Astrocyte (in vitro differentiated cells and primary cell): ENCODE measurements around the gene DNAJC7. TPM values are rescaled to one million over a fixed set of nuclear protein-coding genes. Genes with fewer than 3 reads are reported as not detected.

Source experiments
- DNase-seq: peaks from one replicate; pipeline ENCODE4 v3.0.0-alpha.2; 2010; ENCODE audit warnings: low read depth
- FAIRE-seq: peaks from 2 replicates; lab custom pipeline; 2011; peaks lifted over from hg19 to GRCh38; lab: Jason Lieb, UNC
- H2AFZ ChIP-seq: 2 replicates; pipeline ENCODE4 v1.6.0; 2012; ENCODE audit warnings: low read depth, low read length, inconsistent platforms
- H3K27ac ChIP-seq: 2 replicates; pipeline ENCODE4 v1.5.1; 2011; ENCODE audit warnings: low read depth, low read length, inconsistent platforms
- H3K27me3 ChIP-seq: 2 replicates; pipeline ENCODE4 v1.6.0; 2011; ENCODE audit warnings: low read length, inconsistent platforms; ENCODE audit not compliant: insufficient read depth
- H3K36me3 ChIP-seq: 2 replicates; pipeline ENCODE4 v1.5.1; 2011; ENCODE audit warnings: low read length, inconsistent platforms; ENCODE audit not compliant: insufficient read depth
- H3K4me1 ChIP-seq: 2 replicates; pipeline ENCODE4 v1.5.1; 2011; ENCODE audit warnings: low read length, inconsistent platforms; ENCODE audit not compliant: insufficient read depth
- H3K4me2 ChIP-seq: 2 replicates; pipeline ENCODE4 v1.6.0; 2012; ENCODE audit warnings: low read length, inconsistent platforms
- H3K4me3 ChIP-seq: 2 replicates; pipeline ENCODE4 v1.5.1; 2011; ENCODE audit warnings: low read depth, mild to moderate bottlenecking, low read length, inconsistent platforms; ENCODE audit not compliant: insufficient read depth
- H3K79me2 ChIP-seq: 2 replicates; pipeline ENCODE4 v1.6.0; 2012; ENCODE audit warnings: mild to moderate bottlenecking, low read length, inconsistent platforms; ENCODE audit not compliant: insufficient read depth
- H3K9ac ChIP-seq: 2 replicates; pipeline ENCODE4 v1.6.0; 2012; ENCODE audit warnings: mild to moderate bottlenecking, low read length, inconsistent platforms
- H3K9me3 ChIP-seq: 2 replicates; pipeline ENCODE4 v1.5.1; 2012; ENCODE audit warnings: low read depth, mild to moderate bottlenecking, low read length, inconsistent platforms; ENCODE audit not compliant: insufficient read depth
- H4K20me1 ChIP-seq: 2 replicates; pipeline ENCODE4 v1.6.0; 2012; ENCODE audit warnings: low read length, inconsistent platforms; ENCODE audit not compliant: insufficient read depth
- H3K27ac Mint-ChIP-seq: one replicate; pipeline ENCODE4 v1.8.0; 2021; ENCODE audit warnings: mild to moderate bottlenecking, mixed read lengths; ENCODE audit not compliant: unreplicated experiment
- H3K27me3 Mint-ChIP-seq: one replicate; pipeline ENCODE4 v1.8.0; 2021; ENCODE audit warnings: low read depth, mixed read lengths; ENCODE audit not compliant: unreplicated experiment
- H3K36me3 Mint-ChIP-seq: one replicate; pipeline ENCODE4 v1.8.0; 2021; ENCODE audit warnings: low read depth, mixed read lengths; ENCODE audit not compliant: unreplicated experiment
- H3K4me1 Mint-ChIP-seq: one replicate; pipeline ENCODE4 v1.8.0; 2021; ENCODE audit warnings: low read depth, mixed read lengths; ENCODE audit not compliant: unreplicated experiment
- H3K4me3 Mint-ChIP-seq: one replicate; pipeline ENCODE4 v1.8.0; 2021; ENCODE audit warnings: mild to moderate bottlenecking, moderate library complexity, mixed read lengths; ENCODE audit not compliant: unreplicated experiment
- H3K9me3 Mint-ChIP-seq: one replicate; pipeline ENCODE4 v1.8.0; 2021; ENCODE audit warnings: mild to moderate bottlenecking, mixed read lengths; ENCODE audit not compliant: unreplicated experiment
- EZH2 ChIP-seq: IDR thresholded peaks from 2 replicates; pipeline ENCODE4 v1.6.1; 2012; ENCODE audit warnings: mild to moderate bottlenecking, low read length, inconsistent platforms; ENCODE audit not compliant: insufficient read depth
- total RNA-seq: library from RNA; stranded (reverse); gene quantifications from 2 replicates; pipeline ENCODE4 v1.2.1, GENCODE V29; 2021
- TF ChIP-seq, protein P1 (sequence below): IDR thresholded peaks from 2 replicates; pipeline ENCODE4 v1.5.1; 2011; ENCODE audit warnings: low read depth, mild to moderate bottlenecking, inconsistent platforms, low read length, moderate library complexity; ENCODE audit not compliant: insufficient read depth

The DNAJC7 gene
- total RNA-seq, 1 donor from 2014 or later = 96.0 TPM

DNA sequence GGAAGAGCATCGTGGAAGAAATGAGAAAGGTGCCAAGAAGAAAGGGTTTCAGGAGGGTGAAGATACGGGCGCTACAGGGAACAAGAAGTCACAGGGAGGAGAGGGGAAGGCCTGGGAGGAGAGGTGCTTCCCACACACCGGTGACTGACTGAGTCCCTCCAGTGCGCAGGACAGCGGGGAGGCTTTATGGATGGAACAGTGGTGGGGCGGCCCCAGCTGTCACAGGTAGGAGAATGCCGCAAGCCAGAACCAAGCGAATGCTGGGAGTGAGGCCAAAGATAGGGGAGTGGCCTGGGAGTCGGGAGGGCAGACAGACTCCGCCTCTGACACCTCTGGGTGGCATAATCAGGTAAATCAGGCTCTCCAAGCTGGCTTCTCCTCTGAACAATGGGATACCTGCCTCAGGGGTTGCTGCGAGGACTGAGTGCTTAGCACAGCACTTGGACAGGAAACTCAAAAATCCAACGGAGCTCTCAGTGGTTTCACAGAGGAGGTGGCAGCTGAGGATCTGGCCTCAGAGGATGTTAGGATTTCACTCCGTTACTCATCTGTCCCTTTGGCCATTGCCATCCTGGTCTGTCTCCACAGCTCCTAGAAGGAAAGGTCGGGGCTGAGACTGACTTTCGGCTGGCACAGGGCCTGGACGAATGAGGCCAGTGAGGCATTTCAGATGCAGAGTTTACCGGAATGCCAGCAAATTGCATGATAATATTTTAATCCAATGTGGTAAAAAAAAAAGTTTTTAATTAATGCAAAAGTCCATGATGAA, 51.4 kb downstream of the DNAJC7 start:
- H3K4me1 Mint-ChIP-seq = peaks cover 11% of the 10 kb centered on the region
- Histone ChIP-seq H3K27me3 (no peaks in the 10 kb centered on the region), H3K27ac (no peak overlapping the region), H3K79me2 (peaks cover 41% of the 10 kb centered on the region), H3K9ac (peak overlapping the region; percentile 96), H2AFZ (peak overlapping the region; percentile 19), H3K4me3 (peak overlapping the region; percentile 84), H3K9me3 (no peaks in the 10 kb centered on the region), H3K4me1 (peaks cover 23% of the 10 kb centered on the region), H3K36me3 (peaks cover 9% of the 10 kb centered on the region), H3K4me2 (peak overlapping the region; percentile 86), H4K20me1 (peaks cover 28% of the 10 kb centered on the region)
- no peak for TF ChIP-seq EZH2
- TF ChIP-seq, protein P1, sequence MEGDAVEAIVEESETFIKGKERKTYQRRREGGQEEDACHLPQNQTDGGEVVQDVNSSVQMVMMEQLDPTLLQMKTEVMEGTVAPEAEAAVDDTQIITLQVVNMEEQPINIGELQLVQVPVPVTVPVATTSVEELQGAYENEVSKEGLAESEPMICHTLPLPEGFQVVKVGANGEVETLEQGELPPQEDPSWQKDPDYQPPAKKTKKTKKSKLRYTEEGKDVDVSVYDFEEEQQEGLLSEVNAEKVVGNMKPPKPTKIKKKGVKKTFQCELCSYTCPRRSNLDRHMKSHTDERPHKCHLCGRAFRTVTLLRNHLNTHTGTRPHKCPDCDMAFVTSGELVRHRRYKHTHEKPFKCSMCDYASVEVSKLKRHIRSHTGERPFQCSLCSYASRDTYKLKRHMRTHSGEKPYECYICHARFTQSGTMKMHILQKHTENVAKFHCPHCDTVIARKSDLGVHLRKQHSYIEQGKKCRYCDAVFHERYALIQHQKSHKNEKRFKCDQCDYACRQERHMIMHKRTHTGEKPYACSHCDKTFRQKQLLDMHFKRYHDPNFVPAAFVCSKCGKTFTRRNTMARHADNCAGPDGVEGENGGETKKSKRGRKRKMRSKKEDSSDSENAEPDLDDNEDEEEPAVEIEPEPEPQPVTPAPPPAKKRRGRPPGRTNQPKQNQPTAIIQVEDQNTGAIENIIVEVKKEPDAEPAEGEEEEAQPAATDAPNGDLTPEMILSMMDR = no peak
- FAIRE-seq (no peak), DNase-seq (peak; percentile 12)
- no peaks in the 10 kb centered on the region for H3K9me3 Mint-ChIP-seq
- peak overlapping the region; percentile 86 for H3K27ac Mint-ChIP-seq
- peaks cover 15% of the 10 kb centered on the region for H3K36me3 Mint-ChIP-seq
- H3K27me3 Mint-ChIP-seq = peaks cover 3% of the 10 kb centered on the region
- peak overlapping the region; percentile 88 for H3K4me3 Mint-ChIP-seq

DNA sequence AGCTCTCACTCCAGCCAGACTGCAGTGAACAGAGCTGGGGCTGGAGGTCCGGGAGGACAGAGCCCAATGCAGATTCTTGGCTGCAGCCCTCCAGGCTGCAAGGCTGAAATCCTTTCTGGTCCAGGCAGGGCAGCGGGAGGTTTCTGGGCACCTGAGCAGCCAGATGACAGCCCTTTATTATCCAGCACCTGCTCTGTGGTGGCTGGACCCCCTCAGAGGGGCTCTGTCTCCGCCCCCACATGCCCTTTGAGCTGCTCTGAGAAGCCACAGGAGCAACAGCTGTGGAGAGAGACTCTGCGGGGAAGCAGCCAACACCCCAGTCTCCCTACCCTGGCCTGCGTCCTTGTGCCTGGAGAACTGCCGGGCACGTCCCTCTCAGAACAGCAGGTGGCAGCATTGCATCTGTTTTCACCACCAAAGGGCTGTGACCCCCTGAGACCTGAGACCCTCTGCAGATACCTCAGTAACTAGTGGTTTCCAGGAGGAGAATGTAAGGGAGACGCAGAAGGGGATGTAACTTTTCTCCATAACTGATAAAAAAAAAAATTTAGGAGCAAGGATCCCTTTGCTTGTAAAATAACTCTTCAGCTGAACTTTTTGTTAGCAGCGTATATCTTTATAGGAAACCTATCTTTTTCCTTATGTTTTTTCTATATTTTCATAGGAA, 54.3 kb downstream of the DNAJC7 start:
- Mint-ChIP-seq H3K36me3 (peaks cover 3% of the 10 kb centered on the region), H3K27ac (peak overlapping the region; percentile 7), H3K27me3 (peaks cover 3% of the 10 kb centered on the region), H3K4me3 (no peak overlapping the region), H3K4me1 (peaks cover 18% of the 10 kb centered on the region), H3K9me3 (no peaks in the 10 kb centered on the region)
- TF ChIP-seq, protein P1 = peak; percentile 81
- TF ChIP-seq EZH2 = no peak
- DNase-seq (peak; percentile 17), FAIRE-seq (no peak)
- Histone ChIP-seq H3K27ac (no peak overlapping the region), H3K79me2 (peaks cover 13% of the 10 kb centered on the region), H3K36me3 (no peaks in the 10 kb centered on the region), H3K9ac (no peak overlapping the region), H3K4me1 (peaks cover 25% of the 10 kb centered on the region), H3K4me3 (no peak overlapping the region), H3K4me2 (no peak overlapping the region), H3K27me3 (no peaks in the 10 kb centered on the region), H4K20me1 (peaks cover 6% of the 10 kb centered on the region), H3K9me3 (no peaks in the 10 kb centered on the region), H2AFZ (no peak overlapping the region)
